ENCODE results near the gene JARID2.
"Not testable (repeated sequence)": the region's sequence is repeated elsewhere in the genome, so short reads cannot be mapped to it uniquely, and the experiment has no call there.

The JARID2 gene

GRCh38 chr6:15290962-15291704, 45.3 kb downstream of the JARID2 start:
- FAIRE-seq = no peak

GRCh38 chr6:15292721-15293302, 46.9 kb downstream of the JARID2 start:
- no peak for FAIRE-seq

- no peak for FAIRE-seq
These were observed 47.8 kb downstream of the JARID2 start for GRCh38 chr6:15293674-15294073.

GRCh38 chr6:15294504-15294903, 48.6 kb downstream of the JARID2 start:
- no peak for FAIRE-seq

GRCh38 chr6:15296249-15296648, 50.4 kb downstream of the JARID2 start:
- no peak for FAIRE-seq

GRCh38 chr6:15296735-15297134, 50.9 kb downstream of the JARID2 start:
- FAIRE-seq = no peak

GRCh38 chr6:15297167-15297566, 51.3 kb downstream of the JARID2 start:
- FAIRE-seq = not testable (repeated sequence)

- no peak for FAIRE-seq
These were observed 52.2 kb downstream of the JARID2 start for GRCh38 chr6:15297895-15298590.

GRCh38 chr6:15299430-15300131, 53.7 kb downstream of the JARID2 start:
- no peak for FAIRE-seq

GRCh38 chr6:15301179-15302006, 55.5 kb downstream of the JARID2 start:
- FAIRE-seq = no peak

- FAIRE-seq = no peak
These were observed 57.5 kb downstream of the JARID2 start for GRCh38 chr6:15303162-15303919.

- no peak for FAIRE-seq
These were observed 58.0 kb downstream of the JARID2 start for GRCh38 chr6:15303920-15304291.

GRCh38 chr6:15304337-15305042, 58.6 kb downstream of the JARID2 start:
- FAIRE-seq = no peak

- no peak for FAIRE-seq
These were observed 59.6 kb downstream of the JARID2 start for GRCh38 chr6:15305496-15305895.

- no peak for FAIRE-seq
These were observed 60.0 kb downstream of the JARID2 start for GRCh38 chr6:15305909-15306308.

- FAIRE-seq = no peak
These were observed 62.8 kb downstream of the JARID2 start for GRCh38 chr6:15308435-15309213.

GRCh38 chr6:15309611-15310283, 63.9 kb downstream of the JARID2 start:
- no peak for FAIRE-seq

GRCh38 chr6:15310680-15311079, 64.8 kb downstream of the JARID2 start:
- FAIRE-seq = no peak

- FAIRE-seq = no peak
These were observed 66.6 kb downstream of the JARID2 start for GRCh38 chr6:15312500-15312899.

GRCh38 chr6:15313367-15313766, 67.5 kb downstream of the JARID2 start:
- no peak for FAIRE-seq

Data from colon (tissue), 2 donors.